GM18508 (cell line): ENCODE measurements around the gene GPX1.
A peak's percentile ranks its signal among the peaks of the same experiment; 100 is the strongest.
"Not testable (repeated sequence)": the region's sequence is repeated elsewhere in the genome, so short reads cannot be mapped to it uniquely, and the experiment has no call there.

Experiments
- ATAC-seq: cut with Tn5 transposase; IDR thresholded peaks from one replicate; pipeline ENCODE4 v1.9.1; 2021; ENCODE audit warnings: moderate number of reproducible peaks; ENCODE audit not compliant: insufficient read depth, unreplicated experiment

The GPX1 gene

DNA sequence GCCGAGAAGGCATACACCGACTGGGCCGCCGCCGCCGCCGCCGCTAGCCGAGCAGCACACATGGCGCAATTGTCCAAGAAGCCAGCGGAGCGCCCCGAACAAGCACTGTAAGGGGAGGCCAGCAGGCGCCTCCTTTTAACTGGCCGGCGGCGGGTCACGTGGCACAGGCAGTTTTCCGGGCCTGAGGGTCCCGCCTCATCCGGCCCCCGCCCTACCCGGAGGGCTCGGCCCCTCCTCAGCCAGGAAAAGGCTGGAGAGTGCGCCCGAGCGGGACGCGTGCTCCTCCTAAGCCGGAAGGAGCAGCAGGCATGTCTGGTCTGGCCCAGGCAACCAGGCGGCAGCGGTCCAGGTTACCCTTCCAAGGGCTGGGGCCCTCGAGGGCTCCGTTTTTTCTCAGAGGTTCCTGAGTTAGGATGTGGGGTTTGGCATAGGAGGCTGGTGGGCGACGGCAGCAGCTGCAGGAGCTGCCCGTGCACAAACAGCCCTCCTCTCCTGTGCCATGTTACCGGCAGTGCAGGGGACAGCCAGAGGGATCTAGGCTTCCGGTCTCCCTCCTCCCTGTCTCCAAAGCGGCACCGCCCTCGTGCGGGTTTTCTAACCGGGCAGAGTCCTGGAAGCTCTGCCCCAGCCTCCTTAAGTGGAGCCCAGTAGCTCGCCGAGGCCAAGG is at the start of gene GPX1:
Gene GPX1 (minus strand): TSS at position 137 of the 667 bp plus-strand sequence. CDS start 75 bp downstream, at position 62.
- peak; percentile 46 for ATAC-seq

GRCh38 chr3:49406571-49407565 is 48.7 kb upstream of the GPX1 start:
- no peak for ATAC-seq

DNA sequence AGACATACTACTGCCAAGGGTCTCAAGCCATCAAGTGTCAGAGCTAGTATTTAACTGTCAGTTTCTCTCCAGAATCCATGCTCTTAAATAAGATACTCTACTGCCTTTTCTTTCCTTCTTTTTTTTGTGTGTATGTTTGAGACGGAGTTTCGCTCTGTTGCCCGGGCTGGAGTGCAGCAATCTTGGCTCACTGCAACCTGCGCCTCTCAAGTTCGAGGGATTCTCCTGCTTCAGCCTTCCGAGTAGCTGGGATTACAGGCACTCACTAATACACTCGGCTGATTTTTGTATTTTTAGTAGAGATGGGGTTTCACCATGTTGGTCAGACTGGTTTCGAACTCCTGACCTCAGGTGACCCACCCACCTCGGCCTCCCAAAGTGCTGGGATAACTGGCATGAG is 47.4 kb upstream of the GPX1 start:
- ATAC-seq = not testable (repeated sequence)

- no peak for ATAC-seq
These were observed 45.7 kb upstream of the GPX1 start for GRCh38 chr3:49403891-49404290.

- no peak for ATAC-seq
These were observed 43.6 kb upstream of the GPX1 start for GRCh38 chr3:49401766-49402165.

DNA sequence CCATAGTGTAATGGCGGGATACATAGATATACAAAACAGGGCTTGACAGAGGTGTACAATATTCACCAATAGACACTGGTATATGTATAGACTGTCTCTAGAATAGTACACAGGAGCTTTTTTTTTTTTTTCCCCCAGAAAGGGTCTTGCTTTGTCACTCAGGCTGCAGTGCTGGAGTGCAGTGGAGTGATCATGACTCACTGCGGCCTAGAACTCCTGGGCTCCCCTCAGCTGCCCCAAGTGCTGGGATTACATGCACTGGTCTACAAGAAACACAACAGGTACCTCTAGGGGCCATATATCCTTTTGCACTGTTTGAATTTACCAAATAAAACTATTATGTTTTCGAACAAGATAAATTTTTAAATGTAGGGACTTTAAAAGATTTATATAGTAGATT is 41.3 kb upstream of the GPX1 start:
- no peak for ATAC-seq

DNA sequence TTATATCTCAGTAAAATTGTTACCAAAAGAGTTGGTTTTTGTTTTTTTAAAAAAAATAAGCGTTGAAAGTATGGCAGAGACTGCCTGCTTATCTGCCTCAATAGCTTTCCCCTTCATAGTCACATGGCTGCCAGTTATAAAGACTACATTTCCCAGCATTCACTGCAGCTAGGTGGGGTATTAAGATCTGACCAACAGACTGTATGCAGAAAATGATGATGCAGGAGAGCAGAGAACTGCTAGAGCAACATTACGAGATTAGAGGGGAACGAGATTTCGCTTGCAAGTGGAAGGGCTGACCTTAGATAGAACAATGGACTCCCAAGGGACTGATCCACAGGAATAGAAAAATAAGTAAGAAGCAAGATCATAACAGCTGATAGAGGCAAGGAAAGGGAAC is 39.3 kb upstream of the GPX1 start:
- no peak for ATAC-seq

DNA sequence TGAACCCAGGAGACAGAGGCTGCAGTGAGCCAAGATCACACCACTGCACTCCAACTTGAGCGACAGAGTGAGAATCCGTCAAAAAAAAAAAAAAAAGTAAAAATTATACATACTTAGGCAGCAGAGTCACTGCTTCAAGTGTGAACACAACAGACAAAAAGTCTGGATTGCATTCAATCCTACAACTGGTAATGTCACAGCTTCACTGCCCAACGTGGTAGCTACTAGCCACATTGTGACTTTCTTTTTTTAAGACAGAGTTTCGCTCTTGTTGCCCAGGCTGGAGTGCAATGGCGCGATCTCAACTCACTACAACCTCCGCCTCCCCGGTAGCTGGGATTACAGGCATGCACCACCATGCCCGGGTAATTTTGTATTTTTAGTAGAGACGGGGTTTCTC is 33.2 kb upstream of the GPX1 start:
- ATAC-seq = not testable (repeated sequence)

DNA sequence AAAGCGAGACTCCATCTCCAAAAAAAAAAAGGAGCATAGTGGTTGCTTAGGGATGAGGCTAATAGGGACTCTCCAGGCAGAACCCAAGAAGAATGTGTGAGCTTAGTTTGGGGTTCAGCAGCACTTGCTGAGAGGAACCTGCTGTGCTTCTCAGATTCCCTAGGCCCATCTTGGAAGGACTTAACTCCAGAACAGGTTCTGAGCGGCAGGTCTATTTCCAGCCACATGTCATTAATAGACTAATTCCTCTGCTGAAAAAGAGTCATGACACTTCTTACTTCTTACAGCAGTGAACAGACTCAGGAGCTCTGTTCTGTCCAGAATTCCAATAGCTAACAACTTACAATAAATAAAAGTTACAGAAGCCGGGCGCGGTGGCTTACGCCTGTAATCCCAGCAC is 31.1 kb upstream of the GPX1 start:
- ATAC-seq = no peak

DNA sequence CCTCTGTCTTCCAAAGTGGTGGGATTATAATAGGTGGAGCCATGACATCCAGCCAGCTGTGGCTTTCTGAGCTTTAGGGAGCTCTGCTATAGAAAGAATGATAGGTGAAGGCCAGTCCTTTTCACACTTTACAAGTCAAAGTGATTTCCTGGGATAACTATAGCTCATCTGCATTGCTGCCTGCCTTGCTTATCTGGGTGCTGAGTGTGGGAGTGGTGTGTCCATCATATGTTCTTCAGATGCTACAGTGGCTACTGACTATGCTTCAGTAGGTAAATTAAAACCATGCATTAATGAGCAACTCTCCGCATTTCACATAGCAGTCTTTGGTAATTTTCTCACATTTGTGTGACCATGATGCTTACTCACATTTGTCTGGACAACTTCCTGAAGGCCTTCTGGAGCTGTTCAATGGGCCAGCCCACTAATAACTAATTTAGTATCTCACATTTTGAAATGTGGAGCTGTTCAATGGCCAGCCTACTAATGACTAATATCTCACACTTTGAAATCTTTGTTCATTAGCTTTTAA is 30.2 kb upstream of the GPX1 start:
- no peak for ATAC-seq

DNA sequence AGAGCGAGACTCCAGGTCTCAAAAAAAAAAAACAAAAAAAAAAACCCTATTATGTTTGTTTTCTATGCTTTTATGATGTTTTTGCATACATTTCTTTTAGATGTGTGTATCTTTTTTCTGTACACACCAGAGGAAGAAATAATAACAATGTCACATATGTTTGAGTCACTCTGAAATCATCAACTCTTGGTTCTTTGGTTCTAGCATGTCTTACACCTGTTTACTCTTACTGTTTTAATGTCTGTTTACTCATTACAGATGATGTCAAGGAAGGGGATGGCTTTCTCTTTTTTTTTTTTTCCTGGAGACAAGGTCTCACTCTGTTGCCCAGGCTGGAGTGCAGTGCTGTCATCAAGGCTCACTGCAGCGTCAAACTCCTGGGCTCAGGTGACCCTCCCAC is 29.6 kb upstream of the GPX1 start:
- ATAC-seq = no peak

GRCh38 chr3:49386056-49386756 is 28.1 kb upstream of the GPX1 start:
- ATAC-seq = no peak

DNA sequence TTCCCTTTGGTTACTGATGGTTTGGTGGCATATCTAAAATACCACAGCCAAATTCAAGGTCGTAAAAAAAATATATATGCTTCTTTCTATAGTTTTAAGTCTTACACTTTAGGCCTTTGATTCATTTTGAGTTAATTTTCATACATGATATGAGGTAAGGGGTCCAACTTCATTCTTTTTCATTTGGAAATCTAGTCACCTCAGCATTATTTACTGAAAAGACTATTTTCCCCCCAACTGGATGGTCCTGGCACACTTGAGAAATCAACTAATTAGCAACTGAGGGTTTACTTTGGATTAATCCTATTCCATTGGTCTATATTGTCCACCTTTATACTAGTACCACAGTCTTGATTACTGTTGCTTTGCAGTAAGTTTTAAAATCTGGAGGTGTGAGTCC is 27.5 kb upstream of the GPX1 start:
- no peak for ATAC-seq

DNA sequence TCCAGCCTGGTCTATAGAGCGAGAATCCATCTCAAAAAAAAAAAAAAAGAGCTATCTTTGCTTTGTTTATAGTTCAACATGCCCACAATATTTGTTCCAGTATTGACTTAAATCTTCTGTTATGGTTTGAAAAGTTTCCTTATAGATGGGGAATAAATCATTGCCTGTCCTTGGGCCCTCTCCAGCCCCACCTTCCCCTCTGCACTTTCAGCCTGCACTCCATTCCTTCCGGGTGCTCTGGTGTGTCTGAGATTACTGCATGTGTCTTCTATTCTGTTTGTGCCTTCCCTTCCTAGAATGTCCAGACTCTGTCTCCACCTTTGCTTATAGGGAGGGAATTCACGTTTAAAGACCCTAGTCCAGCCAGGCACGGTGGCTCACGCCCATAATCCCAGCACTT is 25.2 kb upstream of the GPX1 start:
- no peak for ATAC-seq

GRCh38 chr3:49378249-49378895 is 20.2 kb upstream of the GPX1 start:
- no peak for ATAC-seq

DNA sequence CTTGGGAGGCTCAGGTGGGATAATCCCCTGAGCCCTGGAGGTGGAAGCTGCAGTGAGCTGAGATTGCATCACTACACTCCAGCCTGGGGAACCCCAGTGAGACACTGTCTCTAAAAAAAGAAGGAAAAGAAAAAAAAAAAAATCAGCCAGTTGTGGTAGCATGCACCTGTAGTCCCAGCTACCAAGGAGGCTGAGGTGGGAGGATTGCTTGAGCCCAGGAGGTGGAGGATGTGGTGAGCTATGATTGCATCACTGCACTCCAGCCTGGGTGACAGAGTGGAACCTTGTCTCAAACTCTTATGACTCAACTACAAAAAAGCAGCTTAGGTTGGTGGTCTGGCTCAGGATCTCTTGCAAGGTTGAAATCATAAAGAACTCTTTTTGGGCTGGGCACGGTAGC is 19.3 kb upstream of the GPX1 start:
- ATAC-seq = no peak

DNA sequence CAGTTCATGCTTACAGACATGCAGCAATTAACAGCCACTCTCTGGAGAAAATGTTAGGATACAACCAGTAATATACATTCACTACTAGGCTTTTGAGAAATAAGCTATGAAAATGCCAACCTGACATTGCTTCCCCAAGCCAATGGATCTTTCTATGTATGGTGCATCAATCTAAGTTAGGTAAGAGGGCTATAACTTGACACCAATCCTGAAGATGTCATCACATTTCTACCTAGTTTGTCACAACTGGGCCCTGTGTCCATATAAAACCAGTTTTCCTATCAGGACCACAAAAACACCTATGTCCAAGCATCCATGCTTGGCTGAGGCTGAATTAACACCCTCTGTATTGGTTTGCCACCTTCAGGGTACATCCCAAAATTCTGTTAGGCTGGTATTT is 13.8 kb upstream of the GPX1 start:
- ATAC-seq = no peak

DNA sequence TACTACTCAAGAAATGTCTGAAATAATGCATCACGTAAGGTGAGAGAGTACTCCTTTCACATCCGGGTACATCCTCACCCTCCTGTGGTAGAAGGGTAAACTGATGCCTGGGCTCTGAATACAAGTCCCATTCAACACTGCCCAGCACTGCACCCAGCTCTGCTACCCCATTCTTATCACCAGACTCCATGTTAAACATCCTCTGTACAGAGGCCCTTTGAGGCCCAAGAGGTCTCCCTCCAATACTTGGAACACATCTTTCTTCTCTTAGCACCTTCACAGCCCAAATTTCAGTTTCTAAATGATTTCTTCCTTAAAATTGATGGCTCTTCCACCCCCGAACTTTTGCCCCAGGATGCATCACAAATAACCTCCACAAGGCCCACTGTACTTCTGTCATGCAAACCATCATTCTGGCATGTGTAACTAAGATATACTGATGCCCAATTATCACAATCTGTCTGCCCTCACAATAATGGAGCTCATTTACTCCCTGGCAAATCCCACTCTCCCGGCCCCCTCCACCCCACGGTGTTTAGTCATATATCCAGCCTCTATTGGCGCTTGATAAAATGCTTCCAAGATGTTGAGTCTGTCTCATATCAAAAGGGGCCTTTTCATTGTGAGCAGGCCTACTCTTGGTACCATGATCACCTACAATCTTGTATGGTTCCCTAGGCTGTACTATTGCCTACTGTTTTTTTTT is 12.6 kb upstream of the GPX1 start:
- no peak for ATAC-seq

DNA sequence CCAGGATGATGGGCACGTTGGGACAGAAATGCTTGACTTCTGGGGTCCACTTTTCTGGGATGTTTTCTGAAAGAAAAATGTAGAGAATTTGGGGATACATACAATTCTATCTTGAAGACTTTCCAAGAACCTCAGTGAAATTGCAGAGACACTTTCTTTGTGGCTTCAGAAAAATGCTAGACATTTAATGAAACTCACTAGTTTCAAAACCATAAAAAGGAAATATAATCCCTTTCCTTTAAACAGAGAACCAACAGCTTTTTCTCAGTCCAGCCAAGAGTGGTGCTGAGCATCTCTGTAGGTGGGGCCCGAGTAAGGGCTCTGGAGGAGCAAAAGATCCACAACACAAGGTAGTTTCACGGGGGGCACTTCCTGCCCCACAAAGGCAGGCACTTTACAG is 4.4 kb upstream of the GPX1 start:
- ATAC-seq = no peak

- no peak for ATAC-seq
These were observed 1.5 kb upstream of the GPX1 start for GRCh38 chr3:49359623-49360022.
